Measurements from ENCODE around the gene RFX2. TPM values are rescaled to one million over a fixed set of nuclear protein-coding genes. Genes with fewer than 3 reads are reported as not detected.
"Not testable (repeated sequence)": the region's sequence is repeated elsewhere in the genome, so short reads cannot be mapped to it uniquely, and the experiment has no call there.

The RFX2 gene
- total RNA-seq, 1 donor from 2014 or later: 18.0 TPM

- Mint-ChIP-seq H3K4me3 (no peak overlapping the region), H3K27me3 (peaks cover 20% of the 10 kb centered on the region)
These were observed 5.7 kb upstream of the RFX2 start for GRCh38 chr19:6115992-6116391.

GRCh38 chr19:6113616-6114188, 3.4 kb upstream of the RFX2 start:
- Mint-ChIP-seq H3K36me3 (no peaks in the 10 kb centered on the region), H3K4me3 (no peak overlapping the region)
- TF ChIP-seq CTCF (conservative IDR thresholded peaks at IDR 0.05): no peak

More at GRCh38 chr19:6115992-6116391, 5.7 kb upstream of the RFX2 start:
- H3K27ac Mint-ChIP-seq: no peak overlapping the region
- H3K36me3 Mint-ChIP-seq: no peaks in the 10 kb centered on the region
- H3K4me1 Mint-ChIP-seq (ENCODE audit: unreplicated experiment): no peaks in the 10 kb centered on the region
- H3K9me3 Mint-ChIP-seq: no peaks in the 10 kb centered on the region
- TF ChIP-seq CTCF (conservative IDR thresholded peaks at IDR 0.05): no peak
- no peak for DNase-seq (ENCODE audit: extremely low spot score, unreplicated experiment)

GRCh38 chr19:6109947-6110346, 353 bp downstream of the RFX2 start:
- peaks cover 6% of the 10 kb centered on the region for H3K36me3 Mint-ChIP-seq
- H3K9me3 Mint-ChIP-seq: no peaks in the 10 kb centered on the region
- no peak overlapping the region for H3K27ac Mint-ChIP-seq
- no peak for DNase-seq (ENCODE audit: extremely low spot score, unreplicated experiment)
- H3K27me3 Mint-ChIP-seq: peaks cover 19% of the 10 kb centered on the region
- TF ChIP-seq CTCF (conservative IDR thresholded peaks at IDR 0.05): no peak
- peak overlapping the region; percentile 94 for H3K4me3 Mint-ChIP-seq
- peaks cover 21% of the 10 kb centered on the region for H3K4me1 Mint-ChIP-seq (ENCODE audit: unreplicated experiment)

More at GRCh38 chr19:6113616-6114188, 3.4 kb upstream of the RFX2 start:
- H3K27me3 Mint-ChIP-seq: peaks cover 21% of the 10 kb centered on the region
- no peak for DNase-seq (ENCODE audit: extremely low spot score, unreplicated experiment)
- peaks cover 9% of the 10 kb centered on the region for H3K4me1 Mint-ChIP-seq (ENCODE audit: unreplicated experiment)
- no peak overlapping the region for H3K27ac Mint-ChIP-seq
- no peaks in the 10 kb centered on the region for H3K9me3 Mint-ChIP-seq

- TF ChIP-seq CTCF (conservative IDR thresholded peaks at IDR 0.05): peak; percentile 14
- DNase-seq (ENCODE audit: extremely low spot score, unreplicated experiment): no peak
- H3K4me3 Mint-ChIP-seq: peak overlapping the region; percentile 94
- H3K27ac Mint-ChIP-seq: peak overlapping the region; percentile 84
- H3K36me3 Mint-ChIP-seq: peaks cover 6% of the 10 kb centered on the region
- H3K9me3 Mint-ChIP-seq: no peaks in the 10 kb centered on the region
- H3K4me1 Mint-ChIP-seq (ENCODE audit: unreplicated experiment): peaks cover 21% of the 10 kb centered on the region
- H3K27me3 Mint-ChIP-seq: peaks cover 19% of the 10 kb centered on the region
These were observed 1.3 kb downstream of the RFX2 start for GRCh38 chr19:6108721-6109633.

DNA sequence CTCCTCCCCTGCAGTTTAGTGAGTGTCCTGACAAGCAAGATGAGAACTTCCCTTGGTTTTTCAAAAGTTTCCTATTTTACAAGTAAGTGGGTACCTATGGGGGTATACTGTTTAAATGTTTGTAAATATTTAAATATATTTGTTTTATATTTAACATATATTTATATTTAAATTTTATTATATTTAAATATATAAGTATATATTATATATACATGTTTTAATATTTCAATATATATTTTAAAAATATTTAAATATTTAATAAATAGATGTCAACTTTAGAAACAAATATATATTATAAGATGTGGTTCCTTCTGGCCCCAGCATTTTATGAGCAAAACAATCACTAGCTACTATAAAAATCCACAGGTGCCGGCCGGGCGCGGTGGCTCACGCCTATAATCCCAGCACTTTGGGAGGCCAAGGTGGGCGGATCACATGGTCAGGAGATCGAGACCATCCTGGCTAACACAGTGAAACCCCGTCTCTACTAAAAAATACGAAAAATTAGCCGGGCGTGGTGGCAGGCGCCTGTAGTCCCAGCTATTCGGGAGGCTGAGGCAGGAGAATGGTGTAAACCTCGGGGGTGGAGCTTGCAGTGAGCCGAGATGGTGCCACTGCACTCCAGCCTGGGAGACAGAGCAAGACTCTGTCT, 3.5 kb downstream of the RFX2 start:
- not testable (repeated sequence) for H3K27ac Mint-ChIP-seq; DNase-seq (ENCODE audit: extremely low spot score, unreplicated experiment); H3K4me3 Mint-ChIP-seq; H3K9me3 Mint-ChIP-seq
- Mint-ChIP-seq H3K27me3 (peaks cover 15% of the 10 kb centered on the region), H3K4me1 (ENCODE audit: unreplicated experiment) (peaks cover 21% of the 10 kb centered on the region), H3K36me3 (peaks cover 11% of the 10 kb centered on the region)
